GM15510 (cell line): Measurements from ENCODE around the gene ZFAND3.

Experiments used
- POLR2A ChIP-seq: IDR thresholded peaks from 3 replicates; pipeline ENCODE4 v1.6.1; 2011; ENCODE audit warnings: borderline replicate concordance; ENCODE audit not compliant: insufficient read length; ENCODE audit errors: extremely low read depth

The ZFAND3 gene

GRCh38 chr6:37992749-37993148 is 173.2 kb downstream of the ZFAND3 start:
- TF ChIP-seq POLR2A = no peak

GRCh38 chr6:37993596-37993995 is 174.1 kb downstream of the ZFAND3 start:
- TF ChIP-seq POLR2A = no peak

GRCh38 chr6:37994223-37994622 is 174.7 kb downstream of the ZFAND3 start:
- TF ChIP-seq POLR2A = no peak

GRCh38 chr6:37998366-37998765 is 178.8 kb downstream of the ZFAND3 start:
- no peak for TF ChIP-seq POLR2A

- TF ChIP-seq POLR2A = no peak
Observed at GRCh38 chr6:38001386-38001785, 181.9 kb downstream of the ZFAND3 start.

- TF ChIP-seq POLR2A = no peak
Observed at GRCh38 chr6:38004908-38005307, 185.4 kb downstream of the ZFAND3 start.

GRCh38 chr6:38011937-38012336 is 192.4 kb downstream of the ZFAND3 start:
- no peak for TF ChIP-seq POLR2A

GRCh38 chr6:38012573-38012972 is 193.0 kb downstream of the ZFAND3 start:
- TF ChIP-seq POLR2A = no peak

GRCh38 chr6:38015341-38015740 is 195.8 kb downstream of the ZFAND3 start:
- no peak for TF ChIP-seq POLR2A

- TF ChIP-seq POLR2A = no peak
Observed at GRCh38 chr6:38016824-38017223, 197.3 kb downstream of the ZFAND3 start.

- no peak for TF ChIP-seq POLR2A
Observed at GRCh38 chr6:38018755-38019165, 199.2 kb downstream of the ZFAND3 start.

GRCh38 chr6:38020593-38020992 is 201.1 kb downstream of the ZFAND3 start:
- TF ChIP-seq POLR2A = no peak

- no peak for TF ChIP-seq POLR2A
Observed at GRCh38 chr6:38021029-38021428, 201.5 kb downstream of the ZFAND3 start.

- no peak for TF ChIP-seq POLR2A
Observed at GRCh38 chr6:38021571-38021970, 202.0 kb downstream of the ZFAND3 start.

GRCh38 chr6:38022688-38023087 is 203.2 kb downstream of the ZFAND3 start:
- TF ChIP-seq POLR2A = no peak

GRCh38 chr6:38024908-38025307 is 205.4 kb downstream of the ZFAND3 start:
- TF ChIP-seq POLR2A = no peak

- TF ChIP-seq POLR2A = no peak
Observed at GRCh38 chr6:38025451-38025850, 205.9 kb downstream of the ZFAND3 start.
